Stimulated activated CD4-positive, alpha-beta T cell treated with anti-CD3 and anti-CD28 coated beads, Interleukin-15, amount 100 ng/mL, for 24 hours (primary cell): ENCODE results near the gene NCOA3.

Source experiments
- DNase-seq: peaks from one replicate; pipeline ENCODE4 v3.0.0-alpha.2; 2020

The NCOA3 gene

DNA sequence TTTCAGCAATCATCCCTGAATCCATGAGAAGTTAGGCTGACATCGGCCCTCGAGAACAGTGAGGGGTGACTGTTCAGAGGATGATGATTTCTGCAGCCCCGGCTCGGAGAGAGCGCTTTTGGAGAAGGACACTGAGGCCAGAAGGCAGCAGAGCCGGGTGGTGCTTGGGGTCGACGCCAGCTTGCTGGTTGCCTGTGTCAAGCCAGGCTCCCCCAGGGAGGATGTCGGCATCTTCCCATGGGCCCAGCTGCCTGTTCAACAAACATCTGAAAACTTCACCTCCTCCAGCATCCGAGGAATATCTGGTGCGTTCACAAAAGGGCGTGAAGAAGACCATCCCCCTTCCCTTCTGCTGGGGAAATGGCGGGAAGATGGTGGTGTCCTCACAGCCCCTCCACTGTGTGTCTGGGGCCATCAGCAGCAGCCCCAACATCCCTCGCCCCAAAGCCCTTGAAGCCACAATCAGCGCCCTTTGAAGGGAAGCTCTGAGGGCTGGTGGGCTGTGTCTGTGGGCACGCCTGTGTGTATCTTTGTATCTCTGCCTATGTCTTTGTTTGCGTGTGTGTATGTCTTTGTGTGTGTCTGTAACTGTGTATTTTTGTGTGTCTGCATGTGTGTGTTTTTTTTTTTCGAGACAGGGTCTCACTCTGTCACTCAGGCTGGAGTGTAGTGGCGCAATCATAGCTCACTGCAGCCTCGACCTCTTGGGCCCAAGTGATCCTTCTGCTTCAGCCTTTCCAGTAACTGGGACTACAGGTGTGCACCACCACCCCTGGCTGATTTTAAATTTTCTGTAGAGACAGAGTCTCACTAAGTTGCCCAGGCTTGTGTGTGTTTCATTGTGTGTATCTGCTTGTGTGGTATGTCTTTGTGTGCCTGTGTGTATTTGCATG, 185.7 kb downstream of the NCOA3 start:
- DNase-seq = no peak

- DNase-seq = no peak
These were observed 187.0 kb downstream of the NCOA3 start for GRCh38 chr20:47688385-47689381.

DNA sequence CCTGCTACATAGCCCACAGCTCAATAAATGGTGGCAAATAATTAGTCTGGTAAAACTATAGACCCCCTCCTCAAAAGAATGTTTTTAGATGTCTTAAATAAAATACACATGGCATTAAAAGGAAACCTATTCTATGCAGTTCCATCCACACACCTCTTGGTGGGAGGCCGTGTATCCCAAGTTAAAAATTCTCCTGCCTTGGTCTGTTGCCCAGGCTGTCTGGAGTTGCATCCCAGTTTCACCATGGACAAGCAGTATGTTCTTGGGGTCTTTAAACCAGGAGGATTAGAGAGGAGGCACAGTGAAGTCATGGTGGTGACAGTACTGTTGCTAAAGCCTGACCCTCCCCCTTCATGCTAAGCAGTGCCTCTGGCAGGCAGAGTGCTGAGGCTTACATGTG, 188.0 kb downstream of the NCOA3 start:
- DNase-seq = no peak

DNA sequence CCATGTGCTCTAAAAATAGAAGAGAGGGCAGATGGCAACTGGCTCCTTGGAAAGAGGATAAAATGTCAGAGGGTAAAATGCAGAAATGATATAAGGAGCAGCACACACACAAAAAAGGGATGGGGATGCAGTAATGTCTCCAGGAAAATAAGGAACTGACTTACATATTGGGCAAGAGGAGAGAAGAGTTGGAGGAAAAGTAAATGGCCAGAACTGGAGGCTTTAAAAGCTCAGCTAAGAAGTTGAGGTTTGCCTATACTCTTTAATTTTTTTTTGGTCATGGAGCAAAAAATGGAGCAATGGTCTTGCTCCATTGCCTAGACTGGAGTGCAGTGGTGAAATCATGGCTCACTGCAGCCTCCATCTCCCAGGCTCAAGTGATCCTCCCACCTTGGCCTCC, 189.9 kb downstream of the NCOA3 start:
- DNase-seq = no peak

DNA sequence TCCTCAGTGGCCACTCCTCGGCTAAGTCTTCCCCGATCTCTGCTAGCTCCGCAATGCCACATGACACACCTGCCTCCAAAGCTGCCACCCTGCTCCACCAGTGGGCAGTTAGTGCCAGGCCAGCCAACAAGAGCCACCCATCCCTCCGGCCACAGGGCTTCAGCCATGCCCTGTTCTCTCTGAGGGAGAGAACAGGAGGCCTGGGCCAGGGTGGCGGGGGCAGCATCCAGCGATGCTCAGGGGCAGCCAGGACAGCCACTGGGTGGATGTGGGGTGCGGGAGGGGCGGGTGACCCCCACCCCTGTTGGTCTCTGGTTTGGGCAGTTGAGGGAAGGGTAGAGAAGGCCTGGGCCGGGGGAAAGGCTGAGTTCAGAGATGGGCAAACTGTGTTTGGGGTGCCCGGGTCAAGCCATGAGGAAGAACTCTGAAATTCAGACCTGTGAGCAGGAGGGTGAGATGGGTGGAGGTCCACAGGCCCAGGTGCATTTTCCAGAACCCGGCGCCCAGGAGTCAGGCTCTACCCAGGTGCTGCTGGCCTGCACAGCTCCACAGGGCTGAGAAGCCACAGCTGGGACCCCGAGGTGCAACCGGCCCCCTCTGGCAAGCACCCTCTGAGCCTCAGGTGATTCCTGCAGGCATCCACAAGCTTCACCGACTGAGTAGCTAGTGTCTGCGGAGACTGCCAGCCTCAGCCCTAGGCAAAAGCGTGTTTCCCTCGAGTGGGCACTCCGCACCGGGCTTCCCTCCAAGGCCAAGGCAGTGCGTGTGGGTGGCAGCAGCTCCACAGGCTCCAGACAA, 192.5 kb downstream of the NCOA3 start:
- DNase-seq = no peak

DNA sequence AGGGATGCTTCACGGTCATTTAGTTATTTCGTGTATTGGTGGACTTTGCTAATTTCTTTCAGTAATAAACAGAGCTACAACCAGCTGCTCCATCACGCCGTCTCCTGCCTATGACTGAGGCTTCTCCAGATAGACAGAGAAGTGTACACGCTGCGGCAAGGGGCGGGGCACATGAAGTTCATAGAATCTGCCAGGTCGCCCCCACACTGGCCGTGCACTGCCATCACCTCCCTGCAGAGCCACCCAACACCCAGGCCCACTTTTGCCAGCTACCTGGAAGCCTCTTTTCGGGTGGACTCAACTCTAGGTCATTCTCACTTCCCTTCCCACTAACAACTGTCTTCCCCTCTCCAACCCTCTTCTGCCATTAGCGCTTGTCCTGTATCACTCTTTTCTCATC, 195.2 kb downstream of the NCOA3 start:
- no peak for DNase-seq

DNA sequence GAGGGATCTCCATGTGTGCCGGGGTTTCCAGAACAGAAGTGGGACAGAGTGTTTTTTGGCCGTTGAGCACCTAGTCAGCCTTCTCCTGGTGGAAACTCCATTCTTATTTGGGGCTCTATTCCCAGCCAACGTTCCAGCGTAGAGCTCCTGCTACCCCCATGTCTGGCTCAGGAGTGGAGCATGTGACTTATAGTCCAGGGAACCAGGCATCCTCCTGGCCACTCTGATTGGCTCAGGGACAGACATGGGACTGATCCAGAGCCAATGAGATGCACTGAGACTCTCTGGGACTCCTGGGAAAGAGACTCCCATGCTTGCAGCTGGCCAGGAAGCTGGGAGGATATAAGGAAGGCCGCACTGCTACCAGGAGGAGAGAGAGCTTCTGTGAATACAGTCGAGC, 196.5 kb downstream of the NCOA3 start:
- no peak for DNase-seq

- DNase-seq = no peak
These were observed 198.1 kb downstream of the NCOA3 start for GRCh38 chr20:47699818-47700217.

DNA sequence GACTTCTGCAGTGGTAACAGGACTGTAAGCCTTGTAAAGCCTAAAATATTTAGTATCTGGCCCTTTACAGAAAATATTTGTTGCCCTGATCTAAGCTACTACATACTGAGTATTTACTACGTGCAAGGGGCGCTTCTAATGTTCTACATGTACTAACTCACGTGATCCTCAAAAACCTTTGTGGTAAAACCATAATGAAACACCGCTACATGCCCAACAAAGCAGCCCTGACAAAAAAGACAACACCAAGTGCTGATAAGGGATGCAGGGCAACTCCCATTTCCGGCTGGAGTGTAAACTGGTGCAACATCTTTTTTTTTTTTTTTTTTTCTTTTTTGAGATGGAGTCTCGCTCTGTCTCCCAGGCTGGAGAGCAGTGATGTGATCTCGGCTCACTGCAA, 198.6 kb downstream of the NCOA3 start:
- no peak for DNase-seq

DNA sequence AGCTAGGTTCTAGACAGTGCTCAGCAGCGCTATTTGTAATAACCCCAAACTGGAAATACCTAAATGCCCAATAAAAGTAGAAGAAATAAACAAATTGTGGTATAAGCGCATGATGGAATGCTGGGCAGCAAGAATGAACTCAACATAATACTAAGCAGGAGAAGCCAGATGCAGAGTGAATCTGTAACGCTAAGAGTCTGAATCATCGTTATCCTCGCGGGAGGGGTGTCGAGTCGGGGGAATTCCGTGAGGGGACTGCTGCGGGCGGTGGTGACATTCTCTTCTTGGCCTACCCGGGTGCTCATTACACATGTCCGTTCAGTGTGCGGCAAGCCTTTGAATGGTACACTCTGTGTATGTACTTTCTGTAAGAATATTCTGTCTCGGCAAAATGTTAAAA, 199.9 kb downstream of the NCOA3 start:
- no peak for DNase-seq

GRCh38 chr20:47703748-47704147, 202.1 kb downstream of the NCOA3 start:
- no peak for DNase-seq

GRCh38 chr20:47704746-47705496, 203.2 kb downstream of the NCOA3 start:
- DNase-seq = no peak

GRCh38 chr20:47705497-47705856, 203.8 kb downstream of the NCOA3 start:
- DNase-seq = no peak

GRCh38 chr20:47706345-47706744, 204.7 kb downstream of the NCOA3 start:
- no peak for DNase-seq
